Suppressor macrophage treated with lipopolysaccharide for 4 hours (primary cell): Measurements from ENCODE around the gene ARHGAP30.
A peak's percentile ranks its signal among the peaks of the same experiment; 100 is the strongest.
"Not testable (repeated sequence)": the region's sequence is repeated elsewhere in the genome, so short reads cannot be mapped to it uniquely, and the experiment has no call there.

Experiments used
- DNase-seq: peaks from one replicate; pipeline ENCODE4 v3.0.0-alpha.2; 2020

Gene ARHGAP30

GRCh38 chr1:161037661-161038522 lies 31.8 kb downstream of the ARHGAP30 start:
- DNase-seq = no peak

- no peak for DNase-seq
Observed at GRCh38 chr1:161033751-161034150, 35.9 kb downstream of the ARHGAP30 start.

DNA sequence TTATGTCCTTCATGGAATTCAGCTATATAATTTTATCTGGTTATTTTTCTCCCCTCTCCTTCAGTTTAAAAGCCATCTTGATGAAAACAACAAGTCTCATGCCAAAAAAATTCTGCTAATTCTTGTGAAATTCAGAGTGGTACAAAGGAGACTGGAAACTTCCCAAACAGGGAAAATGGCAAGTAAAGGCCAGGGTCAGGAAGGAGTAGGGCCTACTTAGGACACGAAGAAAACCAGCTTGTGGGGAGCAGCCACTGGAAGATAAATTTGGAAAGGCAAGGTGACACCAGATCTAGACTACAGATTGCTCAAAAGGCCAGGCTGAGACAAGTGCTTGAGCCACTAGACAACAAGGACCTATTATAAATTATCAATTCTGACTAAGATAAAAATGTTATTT lies 37.3 kb downstream of the ARHGAP30 start:
- DNase-seq = no peak

DNA sequence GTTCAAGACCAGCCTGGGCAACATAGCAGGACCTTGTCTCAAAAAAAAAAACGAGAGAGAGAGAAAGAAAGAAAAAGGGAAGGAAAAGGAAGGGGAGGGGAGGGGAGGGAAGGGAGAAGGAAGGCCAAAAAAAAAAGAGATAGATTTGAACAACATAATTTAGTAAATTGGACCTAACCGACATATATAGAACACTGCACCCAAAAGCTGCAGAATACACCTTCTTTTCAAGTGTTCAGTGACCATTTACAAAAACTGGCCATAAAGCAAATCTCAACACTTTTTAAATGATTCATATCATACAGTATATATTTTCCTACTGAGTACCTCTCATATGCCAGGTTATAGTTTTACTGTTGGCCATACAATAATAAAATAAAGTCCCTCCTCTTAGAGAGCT lies 37.8 kb downstream of the ARHGAP30 start:
- no peak for DNase-seq

- DNase-seq = not testable (repeated sequence)
Observed at GRCh38 chr1:161029466-161029865, 40.2 kb downstream of the ARHGAP30 start.

DNA sequence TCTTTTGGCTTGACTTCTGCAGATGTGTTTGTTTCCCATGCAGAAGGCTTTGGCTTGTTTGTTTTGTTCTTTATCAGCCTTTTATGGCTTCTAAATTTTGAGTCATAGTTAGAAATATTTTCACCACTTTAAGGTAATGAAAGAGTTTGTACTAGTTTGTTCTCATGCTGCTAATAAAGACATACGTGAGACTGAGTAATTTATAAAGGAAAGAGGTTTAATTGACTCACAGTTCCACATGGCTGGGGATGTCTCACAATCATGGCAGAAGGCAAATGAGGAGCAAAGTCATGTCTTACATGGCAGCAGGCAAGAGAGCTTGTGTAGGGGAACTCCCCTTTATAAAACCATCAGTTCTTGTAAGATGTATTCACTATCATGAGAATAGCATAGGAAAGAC lies 42.7 kb downstream of the ARHGAP30 start:
- not testable (repeated sequence) for DNase-seq

GRCh38 chr1:161022432-161022831 lies 47.3 kb downstream of the ARHGAP30 start:
- not testable (repeated sequence) for DNase-seq

- DNase-seq = no peak
Observed at GRCh38 chr1:161021970-161022353, 47.7 kb downstream of the ARHGAP30 start.

DNA sequence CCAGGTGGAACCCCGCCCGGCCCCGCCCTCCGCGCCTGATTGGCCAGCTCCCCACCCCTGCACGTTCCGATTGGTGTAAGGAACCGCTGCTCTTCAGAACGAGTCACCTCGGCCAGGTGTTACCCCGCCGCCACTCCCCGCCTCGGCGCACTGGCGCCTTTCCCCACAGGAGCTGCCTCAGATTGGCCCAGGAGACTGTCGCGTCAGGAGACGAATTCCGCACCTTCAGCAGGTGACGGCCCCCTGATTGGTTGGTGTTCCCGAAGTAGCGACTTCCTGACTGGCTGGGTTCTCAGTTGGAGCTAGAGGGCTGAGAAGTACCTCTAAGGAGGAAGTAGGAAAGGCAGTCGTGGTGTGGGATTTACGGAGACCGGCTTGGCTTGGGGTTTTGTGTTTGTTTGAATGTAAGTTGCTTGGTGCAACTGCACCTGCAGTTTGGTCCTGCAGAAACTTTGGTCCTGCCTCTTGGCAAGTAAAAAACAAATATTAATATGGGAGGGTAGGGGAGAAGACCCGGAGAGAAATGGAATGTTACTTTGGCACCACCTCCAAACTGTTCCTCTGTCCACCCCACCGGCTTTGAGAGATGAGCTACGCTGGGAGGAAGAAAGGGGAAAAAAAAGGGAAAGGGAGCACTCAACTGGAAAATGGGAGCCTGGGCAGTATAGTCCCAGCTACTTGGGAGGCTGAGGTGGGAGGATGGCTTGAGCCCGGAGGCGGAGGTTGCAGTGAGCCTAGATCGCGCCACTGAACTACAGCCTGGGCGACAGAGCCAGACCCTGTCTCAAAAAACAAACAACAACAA lies 48.3 kb downstream of the ARHGAP30 start:
- DNase-seq = peak; percentile 65

- peak; percentile 58 for DNase-seq
Observed at GRCh38 chr1:161020509-161021164, 49.1 kb downstream of the ARHGAP30 start, which contains the start of gene F11R. TSS of gene F11R (minus strand) at chr1:161021152. CDS start at chr1:161021073, 79 bp downstream.

DNA sequence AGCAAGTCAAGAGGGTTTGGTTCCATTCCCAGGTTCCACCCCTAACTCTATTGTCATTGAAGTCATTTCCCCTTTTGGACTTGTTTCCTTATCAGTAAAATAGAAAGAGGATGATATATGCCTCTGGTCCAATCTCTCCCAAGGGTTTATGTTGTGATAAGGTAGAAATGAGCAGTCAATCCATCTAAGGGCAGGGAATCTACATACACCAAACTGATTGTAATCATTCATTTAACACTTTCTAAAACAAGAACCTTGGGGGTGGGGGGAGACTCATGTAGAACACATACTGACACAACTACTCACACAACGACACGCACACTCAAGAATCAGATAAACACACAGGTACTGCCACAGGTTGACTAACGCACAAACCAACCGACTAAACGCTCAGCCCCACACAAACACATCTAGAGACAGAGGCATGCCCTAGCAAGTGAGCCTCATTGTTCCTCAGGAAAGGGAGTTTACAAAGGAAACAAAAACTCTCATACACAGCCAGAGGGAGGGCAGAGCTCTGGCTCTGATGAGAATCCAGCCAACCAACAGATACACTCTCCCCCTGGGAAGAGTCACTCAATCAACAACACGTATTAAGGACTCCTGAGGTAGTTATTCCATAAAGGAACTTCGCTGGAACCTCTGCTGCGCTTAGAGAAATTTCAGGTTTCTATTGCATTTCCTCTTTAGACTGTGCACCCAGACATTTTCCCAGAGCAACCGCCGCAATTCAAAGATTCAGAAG lies 49.8 kb downstream of the ARHGAP30 start:
- DNase-seq = peak; percentile 50

DNA sequence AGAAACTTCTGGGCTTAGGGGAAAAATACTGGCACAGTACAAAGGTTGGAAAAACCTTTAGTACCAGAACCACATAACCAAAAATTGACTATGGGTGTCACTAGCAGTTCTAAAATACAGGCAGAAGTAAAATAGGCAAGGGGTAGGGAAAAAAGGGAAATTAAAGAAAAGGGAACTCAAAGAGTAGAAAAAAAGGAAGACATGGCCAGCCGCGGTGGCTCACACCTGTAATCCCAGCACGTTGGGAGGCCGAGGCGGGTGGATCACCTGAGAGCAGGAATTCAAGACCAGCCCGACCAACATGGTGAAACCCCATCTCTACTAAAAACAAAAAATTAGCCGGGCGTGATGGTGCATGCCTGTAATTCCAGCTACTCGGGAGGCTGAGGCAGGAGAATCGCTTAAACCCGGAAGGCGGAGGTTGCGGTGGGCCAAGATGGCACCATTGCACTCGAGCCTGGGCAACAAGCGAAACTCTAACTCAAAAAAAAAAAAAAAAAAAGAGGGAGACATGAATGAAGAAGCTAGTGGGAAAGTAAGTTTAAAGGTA lies 50.5 kb downstream of the ARHGAP30 start:
- DNase-seq = not testable (repeated sequence)

DNA sequence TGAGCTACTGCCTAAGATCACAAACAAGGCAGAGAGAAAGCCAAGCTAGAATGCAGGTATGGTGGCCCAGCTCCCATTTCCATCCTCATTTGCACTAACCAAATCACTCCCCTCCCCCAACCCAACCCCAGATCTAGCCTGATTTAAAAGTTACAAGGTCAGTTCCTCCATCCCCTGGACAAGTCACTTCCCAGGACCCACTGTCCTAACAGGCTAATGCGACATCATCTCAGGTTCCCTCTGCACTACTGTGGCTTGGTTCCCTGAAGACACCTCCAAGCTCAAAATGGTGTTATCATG lies 51.1 kb downstream of the ARHGAP30 start:
- no peak for DNase-seq

DNA sequence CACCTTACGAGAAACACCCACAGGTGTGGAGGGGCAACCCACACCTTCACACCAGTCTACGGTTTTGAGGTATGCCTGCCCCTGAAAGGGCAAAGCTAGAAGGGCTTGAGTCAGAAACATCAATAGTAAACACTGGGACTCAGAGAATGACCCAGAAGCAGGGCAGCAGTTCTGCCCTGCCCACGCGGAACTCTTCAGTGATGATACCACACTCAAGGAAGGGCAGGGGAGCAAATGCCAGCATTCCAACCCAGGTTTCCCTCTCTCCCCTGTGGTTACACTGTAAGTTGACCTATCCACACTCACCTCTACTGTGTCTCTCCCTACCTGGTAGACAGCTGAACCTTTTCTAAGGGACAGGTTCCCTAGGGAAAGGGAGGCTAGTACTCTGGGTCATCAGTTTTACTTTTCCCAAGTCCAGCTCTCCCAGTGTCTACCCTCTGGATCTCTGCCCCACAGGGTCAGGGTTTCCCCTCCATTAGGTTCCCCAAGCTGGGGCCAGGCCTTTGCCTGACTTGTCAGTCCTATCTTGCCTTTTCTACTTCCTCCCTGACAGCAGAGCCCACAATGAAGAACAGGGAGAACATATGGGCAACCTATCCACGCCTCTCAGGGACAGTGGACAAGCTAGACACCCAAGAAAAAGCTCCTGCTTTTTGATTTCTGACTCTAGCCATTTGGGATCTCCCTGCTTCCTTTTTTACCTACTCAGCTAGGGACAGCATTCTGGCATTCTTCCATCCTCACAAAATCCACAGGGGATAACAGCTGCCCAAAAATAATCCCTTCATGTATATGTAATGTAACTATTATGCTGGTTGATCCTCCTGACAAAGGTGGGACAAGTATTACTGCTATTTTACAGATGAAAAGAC lies 51.7 kb downstream of the ARHGAP30 start:
- DNase-seq = peak; percentile 36

DNA sequence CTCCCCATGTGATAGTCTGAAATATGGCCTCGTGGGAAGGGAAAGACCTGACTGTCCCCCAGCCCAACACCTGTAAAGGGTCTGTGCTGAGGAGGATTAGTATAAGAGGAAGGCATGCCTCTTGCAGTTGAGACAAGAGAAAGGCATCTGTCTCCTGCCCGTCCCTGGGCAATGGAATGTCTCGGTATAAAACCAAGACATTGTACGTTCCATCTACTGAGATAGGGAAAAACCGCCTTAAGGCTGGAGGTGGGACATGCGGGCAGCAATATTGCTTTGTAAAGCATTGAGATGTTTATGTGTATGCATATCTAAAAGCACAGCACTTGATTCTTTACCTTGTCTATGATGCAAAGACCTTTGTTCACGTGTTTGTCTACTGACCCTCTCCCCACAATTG lies 52.5 kb downstream of the ARHGAP30 start:
- not testable (repeated sequence) for DNase-seq

- DNase-seq = not testable (repeated sequence)
Observed at GRCh38 chr1:161016683-161017082, 53.0 kb downstream of the ARHGAP30 start.

- DNase-seq = peak; percentile 96
Observed at GRCh38 chr1:161013488-161014230, 56.0 kb downstream of the ARHGAP30 start.

DNA sequence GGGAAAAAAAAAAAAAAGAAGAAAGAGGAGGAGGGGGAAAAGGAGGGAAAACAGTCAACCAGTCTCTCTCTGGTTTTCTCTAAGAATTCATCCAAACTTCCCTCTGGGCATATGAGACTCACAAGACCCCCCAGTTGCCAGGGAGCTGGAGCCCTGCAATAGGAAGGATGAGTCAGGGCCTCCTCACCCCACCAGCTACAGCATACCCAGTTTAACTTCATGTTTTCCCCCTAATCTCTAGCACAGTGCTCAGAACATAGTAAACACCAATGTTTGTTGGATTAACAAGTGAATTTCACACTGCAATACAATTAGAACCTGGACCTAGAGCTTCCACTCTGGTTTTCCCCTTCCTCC lies 56.6 kb downstream of the ARHGAP30 start:
- peak; percentile 84 for DNase-seq

DNA sequence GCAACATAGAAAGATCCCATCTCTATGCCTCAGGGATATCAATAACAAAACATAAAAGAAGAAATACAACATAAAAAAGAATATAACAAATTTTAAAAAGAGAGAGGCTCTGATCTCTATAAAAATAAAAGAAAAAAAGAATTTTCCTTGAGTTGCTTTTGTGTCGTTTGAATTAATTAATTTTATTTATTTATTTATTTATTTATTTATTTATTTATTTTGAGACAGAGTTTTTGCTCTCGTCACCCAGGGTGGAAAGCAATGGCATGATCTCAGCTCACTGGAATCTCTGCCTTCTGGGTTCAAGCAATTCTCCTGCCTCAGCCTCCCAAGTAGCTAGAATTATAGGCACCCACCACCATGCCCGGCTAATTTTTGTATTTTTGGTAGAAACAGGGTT lies 57.3 kb downstream of the ARHGAP30 start:
- no peak for DNase-seq

- DNase-seq = no peak
Observed at GRCh38 chr1:161009602-161010211, 60.0 kb downstream of the ARHGAP30 start.
